KOPT-K1 (cell line): ENCODE results near the gene CEP83.
"Not testable (repeated sequence)": the region's sequence is repeated elsewhere in the genome, so short reads cannot be mapped to it uniquely, and the experiment has no call there.

Source experiments
- H3K27ac ChIP-seq: fragments of 200-600 bp; sonication (generic); 2 replicates; pipeline ENCODE4 v1.5.1; 2016; ENCODE audit warnings: antibody characterized with exemption, mild to moderate bottlenecking, low read depth, low read length; ENCODE audit not compliant: poor library complexity, severe bottlenecking
- H3K36me3 ChIP-seq: fragments of 200-600 bp; sonication (generic); 2 replicates; pipeline ENCODE4 v1.5.1; 2017; ENCODE audit warnings: antibody characterized with exemption, mild to moderate bottlenecking, low read length, moderate library complexity; ENCODE audit not compliant: insufficient read depth
- H3K9me3 ChIP-seq: fragments of 200-600 bp; sonication (generic); 2 replicates; pipeline ENCODE4 v1.5.1; 2017; ENCODE audit warnings: antibody characterized with exemption, low read length, mild to moderate bottlenecking; ENCODE audit not compliant: insufficient read depth, poor library complexity, severe bottlenecking

The CEP83 gene

DNA sequence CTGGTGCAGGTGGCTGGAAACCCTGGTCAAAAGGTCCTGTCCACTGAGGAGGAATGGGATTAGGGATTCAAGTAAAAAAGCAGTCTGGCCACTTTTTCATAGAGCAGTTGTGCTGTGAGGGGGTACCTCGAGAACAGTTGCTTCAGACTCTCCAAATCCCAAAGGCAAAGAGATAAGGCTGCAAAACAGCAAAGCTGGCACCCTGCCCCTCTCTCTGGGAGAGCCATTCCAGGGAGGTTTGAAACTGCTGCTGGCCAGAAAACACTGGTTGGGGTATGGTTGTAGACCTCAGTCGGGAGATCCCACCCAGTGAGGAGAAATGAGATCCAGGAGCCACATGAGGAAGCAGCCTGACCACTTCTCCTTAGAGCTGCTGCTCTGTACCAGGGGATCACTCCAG lies 137.3 kb downstream of the CEP83 start:
- Histone ChIP-seq H3K9me3 (peaks cover 64% of the 10 kb centered on the region), H3K36me3 (peaks cover 64% of the 10 kb centered on the region), H3K27ac (no peak overlapping the region)

DNA sequence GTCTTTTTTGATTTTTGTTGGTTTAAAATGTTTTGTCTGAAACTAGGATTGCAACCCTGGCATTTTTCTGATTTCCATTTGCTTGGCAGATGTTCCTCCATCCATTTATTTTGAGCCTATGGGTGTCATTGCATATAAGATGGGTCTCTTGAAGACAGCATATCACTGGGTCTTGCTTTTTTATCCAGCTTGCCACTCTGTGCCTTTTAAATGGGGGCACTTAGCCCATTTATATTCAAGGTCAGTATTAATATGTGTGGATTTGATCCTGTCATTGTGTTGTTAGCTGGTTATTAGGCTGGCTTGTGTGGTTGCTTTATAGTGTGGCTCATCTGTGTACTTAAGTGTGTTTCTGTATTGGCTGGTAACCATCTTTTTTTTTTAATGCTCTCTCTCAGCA lies 139.6 kb downstream of the CEP83 start:
- Histone ChIP-seq H3K9me3 (peaks cover 74% of the 10 kb centered on the region), H3K27ac (no peak overlapping the region), H3K36me3 (peaks cover 48% of the 10 kb centered on the region)

DNA sequence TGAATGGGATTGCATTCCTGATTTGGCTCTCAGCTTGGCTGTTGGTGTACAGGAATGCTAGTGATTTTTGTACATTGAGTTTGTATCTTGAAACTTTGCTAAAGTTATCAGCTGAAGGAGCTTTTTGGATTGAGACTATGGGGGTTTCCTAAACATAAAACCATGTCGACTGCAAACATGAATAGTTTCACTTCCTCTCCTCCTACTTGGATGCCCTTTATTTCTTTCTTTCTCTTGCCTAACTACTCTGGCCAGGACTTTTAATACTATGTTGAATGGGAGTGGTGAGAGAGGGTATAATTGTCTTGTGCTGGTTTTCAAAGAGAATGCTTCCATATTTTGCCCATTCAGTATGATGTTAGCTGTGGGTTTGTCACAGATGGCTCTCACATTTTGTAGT lies 141.5 kb downstream of the CEP83 start:
- peaks cover 34% of the 10 kb centered on the region for H3K36me3 ChIP-seq
- H3K27ac ChIP-seq, result no peak overlapping the region
- peaks cover 69% of the 10 kb centered on the region for H3K9me3 ChIP-seq

DNA sequence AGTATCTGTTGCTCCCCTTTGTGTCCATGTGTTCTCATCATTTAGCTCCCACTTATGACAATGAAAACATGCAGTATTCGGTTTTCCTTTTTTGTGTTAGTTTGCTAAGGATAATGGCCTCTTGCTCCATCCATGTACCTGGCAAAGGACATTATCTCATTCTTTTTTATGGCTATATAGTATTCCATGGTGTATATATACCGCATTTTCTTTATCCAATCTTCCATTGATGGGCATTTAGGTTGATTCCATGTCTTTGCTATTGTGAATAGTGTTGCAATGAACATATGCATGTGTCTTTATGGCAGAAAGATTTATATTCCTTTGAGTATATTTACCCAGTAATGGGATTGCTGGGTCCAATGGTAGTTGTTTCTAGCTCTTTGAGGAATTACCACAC lies 143.1 kb downstream of the CEP83 start:
- H3K9me3 ChIP-seq, result peaks cover 53% of the 10 kb centered on the region
- H3K36me3 ChIP-seq, result peaks cover 31% of the 10 kb centered on the region
- not testable (repeated sequence) for H3K27ac ChIP-seq

DNA sequence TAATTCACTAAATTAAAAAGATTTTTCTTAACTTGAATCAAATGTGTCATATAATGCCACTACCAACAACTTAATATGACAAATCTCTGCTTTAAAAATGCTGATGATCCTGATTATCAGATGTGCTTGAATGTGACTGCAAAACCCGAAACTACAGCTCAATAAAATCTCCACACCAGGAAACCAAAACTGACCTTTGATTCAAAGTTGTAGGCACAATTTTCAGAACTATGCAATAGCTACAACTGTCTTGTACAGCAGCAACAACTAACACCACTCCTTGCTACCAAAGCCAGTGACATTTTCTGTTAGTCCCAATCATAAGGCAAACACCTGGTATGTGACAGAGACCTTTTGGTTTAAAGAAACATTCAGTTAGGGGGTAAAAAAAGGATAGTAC lies 147.3 kb downstream of the CEP83 start:
- H3K9me3 ChIP-seq, result peaks cover 11% of the 10 kb centered on the region
- no peak overlapping the region for H3K27ac ChIP-seq
- H3K36me3 ChIP-seq, result peaks cover 50% of the 10 kb centered on the region

DNA sequence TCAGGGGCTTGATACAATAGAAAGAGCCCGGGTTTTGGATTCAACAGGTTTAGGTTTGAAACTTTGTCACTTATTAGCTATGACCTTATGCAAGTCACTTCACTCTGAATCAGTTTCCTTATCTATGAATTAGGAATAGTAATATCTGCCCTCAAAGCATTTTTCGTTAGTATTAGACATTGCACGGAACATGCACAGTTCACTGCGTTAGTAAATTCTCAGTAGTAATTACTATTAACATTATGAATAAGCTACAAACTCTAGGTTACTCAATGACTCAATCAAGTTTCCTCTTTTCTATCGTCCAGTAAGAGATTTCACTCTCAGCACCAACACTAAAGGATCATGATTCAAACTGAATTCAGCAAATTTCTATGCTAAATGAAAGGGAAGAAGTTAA lies 150.3 kb downstream of the CEP83 start:
- no peaks in the 10 kb centered on the region for H3K9me3 ChIP-seq
- H3K36me3 ChIP-seq, result peaks cover 80% of the 10 kb centered on the region

DNA sequence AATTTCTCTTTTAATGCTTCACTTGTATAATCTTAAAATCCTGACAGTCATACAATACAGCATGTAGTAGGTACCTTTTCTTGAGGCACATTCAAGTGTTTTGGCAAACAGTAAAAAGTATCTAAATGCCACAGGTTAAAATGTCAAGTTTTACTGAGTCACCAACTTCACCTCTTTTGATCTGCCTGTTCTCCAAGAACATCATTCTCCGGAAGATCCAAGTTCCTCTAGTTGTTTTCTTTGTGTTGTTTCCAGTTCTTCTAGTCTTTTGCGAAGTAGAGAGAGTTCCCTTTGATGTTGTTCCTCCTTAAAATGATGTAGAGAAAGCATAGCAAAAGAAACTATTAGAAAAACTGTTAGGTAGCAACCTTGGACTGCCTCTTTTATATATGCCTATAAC lies 151.1 kb downstream of the CEP83 start:
- no peaks in the 10 kb centered on the region for H3K9me3 ChIP-seq

More for the DNA sequence above, 150.3 kb downstream of the CEP83 start:
- H3K27ac ChIP-seq, result no peak overlapping the region

DNA sequence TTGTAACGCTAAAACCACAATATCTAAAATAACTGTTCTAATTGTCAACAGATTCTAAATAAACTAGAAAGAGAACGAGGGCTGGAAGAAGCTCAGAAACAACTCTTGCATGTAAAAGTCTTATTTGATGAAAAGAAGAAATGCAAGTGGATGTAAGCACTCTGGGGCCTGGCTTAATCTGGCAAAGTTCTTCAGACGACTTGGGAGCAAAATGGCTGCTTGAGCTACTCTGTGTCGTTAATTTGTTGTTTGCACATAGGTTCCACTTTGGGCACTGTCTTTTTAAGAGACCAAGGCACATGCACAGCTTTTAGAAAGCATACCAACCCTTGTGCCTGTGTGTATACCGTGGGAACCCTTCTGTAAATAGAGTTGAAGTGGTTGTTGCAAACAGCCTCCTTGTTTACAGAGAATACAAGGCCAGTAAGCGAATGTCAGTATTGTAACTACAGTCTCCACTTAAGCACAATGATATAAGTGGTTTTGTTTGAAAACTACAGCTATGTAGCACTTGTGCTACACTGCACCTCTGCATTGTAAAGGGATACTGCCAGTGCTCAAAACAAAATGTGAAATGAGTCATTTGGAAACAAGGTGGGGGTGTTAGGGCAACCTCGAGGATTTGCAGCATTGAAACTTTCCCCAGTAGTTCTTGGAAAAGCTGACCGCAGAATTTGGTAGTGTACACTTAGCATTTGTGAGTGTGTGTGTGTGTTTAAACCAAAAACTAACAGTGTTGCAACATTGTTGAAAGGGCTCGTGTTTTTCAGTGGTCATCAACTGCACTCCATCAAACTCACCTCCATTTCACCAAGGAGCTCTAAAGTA lies 154.3 kb downstream of the CEP83 start:
- Histone ChIP-seq H3K36me3 (peaks cover 85% of the 10 kb centered on the region), H3K27ac (no peak overlapping the region), H3K9me3 (no peaks in the 10 kb centered on the region)

More for the DNA sequence above, 151.1 kb downstream of the CEP83 start:
- Histone ChIP-seq H3K36me3 (peaks cover 87% of the 10 kb centered on the region), H3K27ac (no peak overlapping the region)

DNA sequence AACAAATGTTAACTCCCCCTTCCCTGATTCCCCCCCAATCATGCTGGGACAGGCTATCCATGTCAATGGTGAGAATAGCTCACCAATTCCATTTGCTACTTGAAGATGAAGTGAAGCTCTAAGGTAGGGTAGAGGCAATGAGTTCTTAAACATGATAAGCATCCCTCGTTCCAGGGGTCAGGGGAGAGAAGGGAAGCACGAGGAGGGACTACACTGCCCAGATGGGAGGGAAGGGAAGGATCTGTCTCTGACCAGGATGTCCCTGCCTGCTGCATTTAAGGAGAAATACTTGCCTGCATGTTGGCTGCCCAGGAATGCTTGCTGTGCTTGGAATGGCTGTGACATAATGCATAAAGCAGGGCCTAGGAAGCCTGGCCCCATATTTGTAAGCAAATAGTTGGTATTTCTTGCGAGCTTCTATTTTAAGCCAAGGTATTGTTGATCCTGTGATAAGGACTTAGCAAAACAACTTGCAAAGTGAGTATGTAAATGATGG lies 155.1 kb downstream of the CEP83 start:
- Histone ChIP-seq H3K27ac (no peak overlapping the region), H3K9me3 (no peaks in the 10 kb centered on the region), H3K36me3 (peaks cover 87% of the 10 kb centered on the region)

DNA sequence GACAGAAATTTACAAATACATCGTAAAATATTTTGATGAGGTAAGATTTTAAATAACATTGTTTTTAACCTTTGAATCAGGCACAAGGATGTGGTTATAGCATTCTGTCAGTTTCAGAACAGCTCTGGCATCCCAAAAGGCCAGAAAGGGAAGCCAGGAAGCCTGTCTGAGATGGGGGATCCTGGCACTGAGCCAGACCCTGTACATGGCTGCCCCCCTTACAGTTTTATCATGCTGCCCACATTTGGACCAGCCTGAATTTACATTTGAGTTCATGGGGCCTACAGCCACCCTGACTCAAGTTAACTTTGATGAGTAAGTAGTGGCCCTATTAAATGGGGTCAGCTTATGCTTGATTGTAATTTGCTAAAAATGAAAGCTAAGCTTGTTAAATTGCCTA lies 155.7 kb downstream of the CEP83 start:
- H3K9me3 ChIP-seq, result no peaks in the 10 kb centered on the region
- no peak overlapping the region for H3K27ac ChIP-seq
- H3K36me3 ChIP-seq, result peaks cover 87% of the 10 kb centered on the region

DNA sequence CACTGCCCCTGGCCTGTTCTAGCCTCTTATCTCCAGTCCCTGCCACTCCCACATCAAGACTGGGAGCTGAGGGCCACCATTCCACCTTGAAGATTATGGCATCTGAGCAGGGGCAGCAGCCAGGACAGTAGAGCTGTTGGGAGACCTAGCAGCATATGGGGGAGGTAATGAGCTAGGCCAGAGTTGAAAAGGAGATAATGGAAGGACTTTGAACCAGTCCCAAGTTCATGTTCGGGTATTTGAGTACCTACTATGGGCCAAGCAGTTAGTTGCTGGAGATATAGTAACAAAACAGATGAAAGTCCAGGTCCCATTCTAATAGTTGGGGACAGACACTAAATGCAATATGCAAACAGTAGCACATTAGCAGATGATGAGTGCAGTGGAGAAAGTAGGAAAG lies 159.8 kb downstream of the CEP83 start:
- Histone ChIP-seq H3K36me3 (peaks cover 66% of the 10 kb centered on the region), H3K27ac (no peak overlapping the region), H3K9me3 (peaks cover 7% of the 10 kb centered on the region)

DNA sequence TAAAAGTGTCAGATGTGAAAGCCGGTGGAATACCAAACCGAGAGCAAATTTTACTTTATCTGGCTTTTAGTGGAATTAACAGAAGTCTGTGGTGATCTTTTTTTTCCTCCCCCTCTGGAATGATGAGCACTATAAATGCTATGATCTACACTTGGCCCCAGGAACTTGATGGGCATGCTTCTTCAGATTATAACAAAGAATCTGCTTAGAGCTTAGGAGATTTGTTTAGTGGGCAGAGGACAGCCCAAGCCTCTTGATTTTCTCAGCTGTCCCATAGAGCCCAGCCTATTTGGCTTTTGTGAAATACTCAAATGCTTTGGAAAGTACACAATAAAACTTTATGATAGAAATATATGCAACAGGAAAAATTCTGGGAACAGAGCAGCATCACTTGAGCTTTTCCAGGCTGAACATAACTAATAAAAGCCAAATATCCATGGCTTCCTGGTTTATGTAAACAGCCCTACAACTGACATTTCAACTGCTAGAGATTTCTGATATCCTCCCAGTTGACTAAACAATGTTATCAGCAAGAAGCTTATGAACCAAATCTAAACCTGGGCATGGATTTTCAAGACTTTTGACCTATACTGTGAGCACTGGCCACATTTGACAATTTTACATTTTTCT lies 161.7 kb downstream of the CEP83 start:
- no peak overlapping the region for H3K27ac ChIP-seq
- H3K36me3 ChIP-seq, result peaks cover 48% of the 10 kb centered on the region
- peaks cover 7% of the 10 kb centered on the region for H3K9me3 ChIP-seq

DNA sequence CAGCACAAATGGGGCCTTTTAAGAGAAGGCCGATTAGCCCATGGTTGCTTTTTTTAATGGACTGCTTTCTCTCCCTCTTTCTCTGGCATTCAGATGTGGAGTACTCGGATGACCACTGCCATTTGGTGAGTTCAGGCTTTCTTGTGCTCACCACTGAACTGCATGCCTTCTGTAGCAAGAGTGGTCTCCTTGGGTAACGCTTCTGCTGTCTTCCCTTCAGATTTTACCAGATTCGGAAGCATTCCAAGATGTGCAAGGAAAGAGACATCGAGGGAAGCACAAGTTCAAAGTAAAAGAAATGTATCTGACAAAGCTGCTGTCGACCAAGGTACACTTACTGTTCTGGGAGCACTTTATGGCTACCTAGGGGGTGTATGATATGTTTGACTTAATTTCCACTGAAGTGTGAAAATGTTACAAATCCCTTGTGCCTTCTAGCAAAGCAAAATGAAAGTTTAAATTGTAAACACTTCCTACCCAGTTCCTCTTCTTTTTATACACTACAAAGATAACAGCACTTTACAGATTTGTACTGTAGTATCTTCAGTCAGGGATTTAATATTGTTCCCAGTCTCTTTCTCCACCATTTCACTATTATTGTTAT lies 162.5 kb downstream of the CEP83 start:
- H3K36me3 ChIP-seq, result peaks cover 40% of the 10 kb centered on the region
- no peak overlapping the region for H3K27ac ChIP-seq
- peaks cover 7% of the 10 kb centered on the region for H3K9me3 ChIP-seq

DNA sequence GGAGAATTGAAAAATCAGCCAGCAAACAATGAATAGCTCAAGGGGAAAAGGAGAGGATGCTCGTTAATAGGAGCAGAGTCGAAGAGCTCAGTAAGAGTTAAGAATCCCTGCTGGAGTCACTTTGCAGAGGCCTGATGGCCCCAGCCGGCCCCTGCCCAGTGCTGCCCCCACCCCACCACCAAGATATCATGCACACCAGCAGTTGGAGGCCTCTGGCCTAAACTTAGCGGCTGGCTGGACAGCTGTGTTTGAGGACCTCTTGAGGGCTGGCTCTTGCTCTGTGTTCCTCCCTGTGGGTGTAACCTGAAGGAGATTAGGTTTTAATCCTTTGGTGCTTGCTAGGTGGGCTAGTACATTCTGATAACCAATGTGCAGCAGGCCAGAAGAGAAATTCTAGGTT lies 169.3 kb downstream of the CEP83 start:
- Histone ChIP-seq H3K27ac (no peak overlapping the region), H3K36me3 (0 out of 2 replicates have a peak, but pooled peaks cover 5% of the 10 kb centered on the region), H3K9me3 (no peaks in the 10 kb centered on the region)
